Stimulated activated naive B cell treated with anti-CD40 and anti-IgM and Interleukin-4, amounts not matched to agents 10 μg/mL and 1 μg/mL and 100 μg/mL, for 72 hours (primary cell): Measurements from ENCODE around the gene C11orf21.
A peak's percentile ranks its signal among the peaks of the same experiment; 100 is the strongest.

Experiments
- ATAC-seq, 2 donors: fragments of 150-1000 bp; cut with Tn5 transposase; replicated peaks; 2 replicates each; pipeline ENCODE4 v1.10.0; 2021; ENCODE audit warnings: moderate library complexity in 1 of 2
- DNase-seq: peaks from one replicate; pipeline ENCODE4 v3.0.0; 2021
- H3K27ac Mint-ChIP-seq: one replicate; pipeline ENCODE4 v1.8.0; 2022; ENCODE audit warnings: mild to moderate bottlenecking, mixed read lengths
- H3K27me3 Mint-ChIP-seq, 2 donors: one replicate each; pipeline ENCODE4 v1.8.0; 2022; ENCODE audit warnings: mixed read lengths in 2 of 2
- H3K36me3 Mint-ChIP-seq, 2 donors: one replicate each; pipeline ENCODE4 v1.8.0; 2022; ENCODE audit warnings: mixed read lengths in 2 of 2, mild to moderate bottlenecking in 1 of 2
- H3K4me1 Mint-ChIP-seq, 2 donors: one replicate each; pipeline ENCODE4 v1.8.0; 2022; ENCODE audit warnings: mixed read lengths in 2 of 2, mild to moderate bottlenecking in 1 of 2
- H3K4me3 Mint-ChIP-seq, 2 donors: one replicate each; pipeline ENCODE4 v1.8.0; 2022; ENCODE audit warnings: mild to moderate bottlenecking in 2 of 2, mixed read lengths in 2 of 2, moderate library complexity in 1 of 2
- H3K9me3 Mint-ChIP-seq, 2 donors: one replicate each; pipeline ENCODE4 v1.8.0; 2022; ENCODE audit warnings: mixed read lengths in 2 of 2, mild to moderate bottlenecking in 1 of 2

Gene C11orf21

DNA sequence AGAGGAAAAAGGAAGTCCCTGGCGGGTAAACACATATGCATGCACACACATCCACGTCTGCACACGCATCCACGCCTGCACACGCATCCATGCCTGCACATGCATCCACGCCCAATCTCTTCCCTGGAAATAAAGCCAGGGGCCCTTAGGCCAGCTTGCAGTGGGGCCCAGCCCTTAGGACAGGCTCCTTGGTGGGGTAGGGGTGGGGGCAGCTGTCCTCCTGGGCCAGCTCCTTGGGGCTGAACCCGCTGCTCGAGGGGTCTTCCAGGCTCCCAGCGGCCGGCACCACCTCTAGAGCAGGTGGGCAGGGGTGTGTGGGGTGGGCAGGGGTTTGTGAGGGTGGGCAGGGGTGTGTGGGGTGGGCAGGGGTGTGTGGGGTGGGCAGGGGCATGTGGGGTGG, 1.9 kb downstream of the C11orf21 start:
- DNase-seq (no peak), ATAC-seq (no peak)
- peaks cover 0 to 3% of the 10 kb centered on the region in 2 donors for H3K36me3 Mint-ChIP-seq
- H3K27me3 Mint-ChIP-seq, result no peaks in the 10 kb centered on the region
- H3K4me1 Mint-ChIP-seq, result peaks cover 32 to 50% of the 10 kb centered on the region in 2 donors
- H3K27ac Mint-ChIP-seq, result no peak overlapping the region
- peak overlapping the region; percentile 22 to 56 for H3K4me3 Mint-ChIP-seq
- H3K9me3 Mint-ChIP-seq, result no peaks in the 10 kb centered on the region

- H3K27me3 Mint-ChIP-seq, result no peaks in the 10 kb centered on the region
- peaks cover 31 to 44% of the 10 kb centered on the region in 2 donors for H3K4me1 Mint-ChIP-seq
- no peaks in the 10 kb centered on the region for H3K9me3 Mint-ChIP-seq
- ATAC-seq, result no peak
- peak overlapping the region in 1 of 2 donors; percentile 22 for H3K4me3 Mint-ChIP-seq
- peaks cover 0 to 3% of the 10 kb centered on the region in 2 donors for H3K36me3 Mint-ChIP-seq
- H3K27ac Mint-ChIP-seq, result peak overlapping the region; percentile 67
- no peak for DNase-seq
These were observed 2.6 kb downstream of the C11orf21 start for GRCh38 chr11:2298795-2299761.

DNA sequence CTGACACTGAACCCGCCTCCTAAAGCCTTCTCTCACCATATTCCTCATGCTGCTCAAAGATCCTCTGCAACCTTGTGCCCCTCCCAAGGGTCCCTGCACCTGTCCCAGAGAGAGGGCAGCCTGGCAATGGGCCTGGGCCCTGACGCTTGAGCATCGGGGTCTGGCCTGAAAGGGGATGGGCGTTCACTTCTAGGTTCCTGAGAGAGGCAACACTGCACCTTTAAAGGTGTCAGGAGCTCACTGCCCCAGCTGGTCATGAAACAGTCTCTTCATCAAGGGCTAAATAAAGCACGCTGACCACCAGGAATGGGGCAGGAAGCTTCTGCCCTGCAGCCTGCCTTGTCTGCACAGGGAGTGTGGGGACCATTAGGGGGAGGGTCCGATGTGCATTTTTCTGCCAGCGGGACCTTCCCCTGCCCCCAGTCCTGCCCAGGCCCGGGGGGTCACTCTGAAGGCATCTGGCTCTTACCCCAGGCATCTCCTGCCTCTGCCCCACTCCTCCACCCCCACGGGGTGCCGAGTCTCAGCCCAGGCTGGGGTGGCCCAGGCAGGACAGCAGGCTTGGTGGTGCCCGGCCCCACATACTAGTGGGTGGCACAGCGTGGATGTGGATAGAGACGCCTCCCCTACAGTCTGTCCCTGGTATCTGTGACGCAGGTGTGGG, 3.5 kb downstream of the C11orf21 start:
- peaks cover 0 to 3% of the 10 kb centered on the region in 2 donors for H3K36me3 Mint-ChIP-seq
- peaks cover 33 to 44% of the 10 kb centered on the region in 2 donors for H3K4me1 Mint-ChIP-seq
- H3K27ac Mint-ChIP-seq, result peak overlapping the region; percentile 67
- DNase-seq, result no peak
- H3K4me3 Mint-ChIP-seq, result no peak overlapping the region
- H3K27me3 Mint-ChIP-seq, result no peaks in the 10 kb centered on the region
- H3K9me3 Mint-ChIP-seq, result no peaks in the 10 kb centered on the region
- ATAC-seq, result no peak

DNA sequence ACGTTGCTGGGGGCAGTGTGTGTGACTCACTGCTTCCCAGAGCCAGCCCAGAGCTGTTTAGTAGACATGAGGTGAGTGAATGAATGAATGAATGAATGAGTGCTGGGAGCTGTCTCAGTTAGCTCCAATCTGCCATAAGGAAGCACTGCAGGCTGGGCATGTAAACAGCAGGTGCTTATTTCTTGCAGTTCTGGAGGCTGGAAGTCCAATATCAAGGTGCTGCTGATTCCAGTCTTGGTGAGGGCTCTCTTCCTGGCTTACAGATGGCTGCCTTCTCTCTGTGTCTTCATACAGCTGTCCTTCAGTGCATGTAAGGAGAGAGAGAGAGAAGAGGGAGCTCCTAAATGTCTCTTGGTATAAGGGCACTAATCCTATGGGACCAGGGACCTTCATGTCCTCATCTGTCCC, 4.1 kb downstream of the C11orf21 start:
- Mint-ChIP-seq H3K27ac (no peak overlapping the region), H3K4me3 (no peak overlapping the region), H3K4me1 (peaks cover 30 to 38% of the 10 kb centered on the region in 2 donors), H3K9me3 (no peaks in the 10 kb centered on the region), H3K27me3 (peaks cover 0 to 2% of the 10 kb centered on the region in 2 donors), H3K36me3 (peaks cover 0 to 3% of the 10 kb centered on the region in 2 donors)
- ATAC-seq, result no peak
- DNase-seq, result no peak

DNA sequence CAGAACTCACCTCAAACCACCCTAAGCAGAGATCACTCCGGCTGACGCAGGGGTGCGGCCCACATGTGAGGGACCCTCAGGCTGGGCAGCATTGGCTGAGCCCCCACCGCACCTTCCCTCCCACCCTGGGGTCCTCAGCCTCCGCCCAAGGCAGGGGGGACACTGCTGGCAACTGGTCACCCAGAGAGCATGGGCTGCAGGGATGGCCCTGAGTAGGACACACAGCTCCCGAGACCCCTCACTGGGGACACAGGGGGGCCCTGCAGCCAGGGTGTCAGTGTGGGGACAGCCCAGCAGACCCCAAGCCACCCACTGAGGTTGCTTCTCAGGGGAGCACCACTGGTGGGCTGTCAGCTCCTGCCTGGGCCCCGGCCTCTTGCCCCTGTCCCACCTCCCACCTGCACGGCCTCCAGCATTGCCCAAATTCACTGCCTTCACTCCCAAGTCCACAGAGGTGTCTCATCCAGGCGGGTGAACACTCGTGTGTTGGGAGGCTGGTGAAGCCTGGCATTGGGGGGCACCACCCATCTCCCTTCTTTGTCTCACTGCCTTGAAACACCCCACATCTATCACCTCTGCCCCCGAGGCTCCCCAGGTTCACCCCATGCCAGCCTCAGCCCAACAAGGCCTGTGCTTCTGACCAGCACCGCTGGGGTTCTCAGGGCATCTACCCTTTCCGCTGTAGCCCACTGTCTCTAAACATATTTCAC, 4.7 kb downstream of the C11orf21 start:
- Mint-ChIP-seq H3K27ac (peak overlapping the region; percentile 39), H3K4me3 (no peak overlapping the region), H3K4me1 (peaks cover 26 to 32% of the 10 kb centered on the region in 2 donors), H3K9me3 (no peaks in the 10 kb centered on the region), H3K36me3 (peaks cover 0 to 3% of the 10 kb centered on the region in 2 donors), H3K27me3 (peaks cover 0 to 6% of the 10 kb centered on the region in 2 donors)
- DNase-seq, result no peak
- no peak for ATAC-seq

DNA sequence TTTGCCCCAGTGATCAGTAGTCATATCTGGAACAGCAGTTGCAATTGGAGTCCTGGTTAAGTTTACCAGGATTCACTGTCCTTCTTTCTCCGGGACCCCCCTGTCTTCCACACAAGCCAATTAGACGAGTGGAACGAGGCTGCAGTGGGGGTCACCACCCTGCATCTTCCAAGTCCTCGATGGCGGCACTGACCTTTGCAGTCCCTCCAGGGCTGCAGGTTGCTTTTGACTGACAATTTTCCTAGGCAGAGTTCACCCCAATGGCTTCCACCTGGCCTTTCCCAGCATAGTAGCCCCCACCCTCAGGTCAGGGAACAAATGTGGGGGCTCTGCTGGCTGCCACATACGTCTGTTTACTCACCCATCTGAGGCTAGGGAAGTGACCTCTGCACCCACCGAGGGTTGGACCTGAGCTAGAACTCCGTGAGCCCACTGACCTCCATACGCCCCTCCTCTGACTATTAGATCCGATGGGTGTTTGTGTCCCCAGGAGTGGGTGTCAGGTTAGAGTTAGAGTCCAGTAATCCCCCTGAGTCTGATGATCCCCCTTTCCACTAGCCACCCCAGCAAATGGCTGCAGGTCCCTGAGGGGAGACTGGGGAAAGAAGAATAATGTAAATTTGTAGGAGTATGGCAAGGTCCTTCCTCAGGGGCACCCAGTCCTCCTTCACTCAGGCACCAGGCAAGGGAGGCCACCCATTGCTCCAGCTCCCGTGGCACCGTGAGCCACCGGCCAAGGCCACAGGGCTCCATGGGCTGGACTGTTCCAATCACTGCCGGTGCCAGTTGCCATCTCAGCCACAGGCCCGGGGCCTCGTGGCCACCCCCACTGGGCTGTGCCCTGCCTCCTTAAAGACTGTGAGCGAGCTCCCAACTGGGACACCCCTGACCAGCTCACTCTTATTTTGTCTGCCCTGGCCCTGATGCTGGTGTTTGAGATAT, 5.5 kb downstream of the C11orf21 start:
- H3K9me3 Mint-ChIP-seq, result no peaks in the 10 kb centered on the region
- H3K27ac Mint-ChIP-seq, result no peak overlapping the region
- peaks cover 21 to 24% of the 10 kb centered on the region in 2 donors for H3K4me1 Mint-ChIP-seq
- no peak overlapping the region for H3K4me3 Mint-ChIP-seq
- H3K36me3 Mint-ChIP-seq, result peaks cover 0 to 3% of the 10 kb centered on the region in 2 donors
- DNase-seq, result no peak
- no peak for ATAC-seq
- H3K27me3 Mint-ChIP-seq, result peaks cover 0 to 6% of the 10 kb centered on the region in 2 donors

GRCh38 chr11:2294926-2295290, 6.8 kb downstream of the C11orf21 start:
- H3K27ac Mint-ChIP-seq, result no peak overlapping the region
- peaks cover 13 to 14% of the 10 kb centered on the region in 2 donors for H3K4me1 Mint-ChIP-seq
- DNase-seq (no peak), ATAC-seq (no peak)
- H3K27me3 Mint-ChIP-seq, result peaks cover 4 to 11% of the 10 kb centered on the region in 2 donors
- H3K9me3 Mint-ChIP-seq, result no peaks in the 10 kb centered on the region
- H3K36me3 Mint-ChIP-seq, result peaks cover 0 to 3% of the 10 kb centered on the region in 2 donors
- H3K4me3 Mint-ChIP-seq, result no peak overlapping the region

- Mint-ChIP-seq H3K4me3 (peak overlapping the region in 1 of 2 donors; percentile 7), H3K27ac (peak overlapping the region; percentile 20), H3K27me3 (peaks cover 10 to 17% of the 10 kb centered on the region in 2 donors), H3K36me3 (peaks cover 0 to 3% of the 10 kb centered on the region in 2 donors), H3K9me3 (no peaks in the 10 kb centered on the region), H3K4me1 (peaks cover 6 to 9% of the 10 kb centered on the region in 2 donors)
- ATAC-seq (peak; percentile 16 to 27), DNase-seq (no peak)
These were observed 7.5 kb downstream of the C11orf21 start for GRCh38 chr11:2293984-2294925.

- DNase-seq (no peak), ATAC-seq (no peak)
- Mint-ChIP-seq H3K27ac (peak overlapping the region; percentile 20), H3K27me3 (peaks cover 14 to 17% of the 10 kb centered on the region in 2 donors), H3K4me3 (peak overlapping the region in 1 of 2 donors; percentile 7), H3K9me3 (no peaks in the 10 kb centered on the region), H3K4me1 (peaks cover 5 to 6% of the 10 kb centered on the region in 2 donors), H3K36me3 (peaks cover 0 to 3% of the 10 kb centered on the region in 2 donors)
These were observed 8.2 kb downstream of the C11orf21 start for GRCh38 chr11:2293531-2293971.

- Mint-ChIP-seq H3K27ac (no peak overlapping the region), H3K4me3 (no peak overlapping the region), H3K9me3 (no peaks in the 10 kb centered on the region), H3K36me3 (no peaks in the 10 kb centered on the region), H3K4me1 (peaks cover 2 to 5% of the 10 kb centered on the region in 2 donors), H3K27me3 (peaks cover 31 to 36% of the 10 kb centered on the region in 2 donors)
- DNase-seq (no peak), ATAC-seq (no peak)
These were observed 11.3 kb downstream of the C11orf21 start for GRCh38 chr11:2290351-2290841.

DNA sequence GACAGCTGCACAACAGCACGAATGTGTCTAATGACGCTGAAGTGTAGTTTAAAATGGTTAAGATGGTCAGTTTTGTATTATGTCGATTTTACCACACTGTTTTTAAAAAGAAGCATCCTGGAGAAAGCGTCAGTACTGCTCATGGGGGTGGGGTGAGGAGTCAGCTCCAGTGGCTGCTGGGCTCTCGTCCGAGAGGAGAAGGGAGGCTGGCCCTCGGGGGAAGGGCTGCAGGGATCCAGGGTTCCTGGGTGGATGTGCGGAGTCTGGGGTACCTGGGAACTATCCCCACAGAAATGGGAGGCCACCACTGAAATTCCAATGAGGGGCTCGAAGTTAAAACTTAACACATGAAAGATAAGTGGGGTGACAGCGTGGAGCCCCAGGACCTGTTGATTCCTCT, 11.9 kb downstream of the C11orf21 start:
- no peak overlapping the region for H3K27ac Mint-ChIP-seq
- ATAC-seq (no peak), DNase-seq (no peak)

GRCh38 chr11:2289350-2289749, 12.4 kb downstream of the C11orf21 start:
- Mint-ChIP-seq H3K4me3 (no peak overlapping the region), H3K27ac (no peak overlapping the region), H3K9me3 (no peaks in the 10 kb centered on the region), H3K4me1 (peaks cover 2 to 5% of the 10 kb centered on the region in 2 donors), H3K36me3 (no peaks in the 10 kb centered on the region), H3K27me3 (peaks cover 37 to 44% of the 10 kb centered on the region in 2 donors)
- DNase-seq, result no peak
- ATAC-seq, result no peak

More for the DNA sequence above, 11.9 kb downstream of the C11orf21 start:
- H3K27me3 Mint-ChIP-seq, result peaks cover 35 to 41% of the 10 kb centered on the region in 2 donors
- no peak overlapping the region for H3K4me3 Mint-ChIP-seq
- no peaks in the 10 kb centered on the region for H3K36me3 Mint-ChIP-seq
- peaks cover 2 to 5% of the 10 kb centered on the region in 2 donors for H3K4me1 Mint-ChIP-seq
- no peaks in the 10 kb centered on the region for H3K9me3 Mint-ChIP-seq
